Measurements from ENCODE around the gene CNPY3.
"Not testable (repeated sequence)": the region's sequence is repeated elsewhere in the genome, so short reads cannot be mapped to it uniquely, and the experiment has no call there.

- TF ChIP-seq CTCF, EZH2 (IDR thresholded peaks at IDR 0.05): not testable (repeated sequence)
Observed at GRCh38 chr6:42880240-42880817, 49.0 kb upstream of the CNPY3 start.

Measured in neural progenitor cell (in vitro differentiated cells).